Measurements from ENCODE around the gene PLAU.

The PLAU gene

DNA sequence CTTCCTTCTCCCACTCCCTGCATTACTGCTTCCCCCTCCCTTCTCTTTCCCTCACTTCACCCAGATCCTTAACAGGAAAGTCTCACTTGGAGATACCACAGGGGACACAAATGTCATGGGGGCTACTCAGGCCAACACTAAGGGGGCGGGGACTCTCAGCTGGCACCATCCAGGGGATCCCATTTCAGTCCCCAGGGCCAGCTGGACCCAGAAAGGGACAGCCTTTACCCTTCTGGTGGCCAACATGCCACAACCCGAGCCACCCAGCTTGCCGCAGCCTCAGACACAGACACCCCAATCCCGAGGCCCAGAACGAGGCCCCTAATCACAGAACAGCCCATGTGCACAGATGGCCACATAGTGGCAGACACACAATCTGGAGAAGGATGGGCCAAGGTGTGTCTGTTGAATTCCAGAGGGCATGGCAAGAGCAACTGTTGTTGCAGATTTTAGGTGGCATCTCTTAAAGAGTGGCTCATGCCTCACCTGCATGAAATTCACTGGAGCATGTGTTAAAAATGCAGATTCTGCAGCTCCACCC lies 42.2 kb upstream of the PLAU start:
- Histone ChIP-seq H3K27ac (ENCODE audit: low read depth, low read length, poor library complexity, severe bottlenecking) (no peak overlapping the region), H3K9ac (ENCODE audit: low read length) (no peak overlapping the region), H3K4me2 (ENCODE audit: low read length) (no peak overlapping the region), H3K9me3 (ENCODE audit: low read length) (no peaks in the 10 kb centered on the region), H3K27me3 (ENCODE audit: insufficient read depth, low read length) (no peaks in the 10 kb centered on the region), H3K36me3 (ENCODE audit: insufficient read depth, low read length) (peaks cover 3% of the 10 kb centered on the region; the same call in 1 of the 2 replicates), H4K20me1 (ENCODE audit: insufficient read depth, low read length) (no peaks in the 10 kb centered on the region), H3K4me1 (ENCODE audit: insufficient read depth, low read length, severe bottlenecking) (peaks cover 31% of the 10 kb centered on the region), H3K4me3 (ENCODE audit: low read depth, low read length, poor library complexity, severe bottlenecking) (no peak overlapping the region), H2AFZ (ENCODE audit: low read length) (no peak overlapping the region), H3F3A (ENCODE audit: insufficient read depth, low read length) (peaks cover 3% of the 10 kb centered on the region; the same call in 1 of the 2 replicates), H3K79me2 (ENCODE audit: insufficient read depth, low read length) (no peaks in the 10 kb centered on the region), H3K9me2 (ENCODE audit: low read depth, low read length) (no peaks in the 10 kb centered on the region)
- TF ChIP-seq, protein P1, sequence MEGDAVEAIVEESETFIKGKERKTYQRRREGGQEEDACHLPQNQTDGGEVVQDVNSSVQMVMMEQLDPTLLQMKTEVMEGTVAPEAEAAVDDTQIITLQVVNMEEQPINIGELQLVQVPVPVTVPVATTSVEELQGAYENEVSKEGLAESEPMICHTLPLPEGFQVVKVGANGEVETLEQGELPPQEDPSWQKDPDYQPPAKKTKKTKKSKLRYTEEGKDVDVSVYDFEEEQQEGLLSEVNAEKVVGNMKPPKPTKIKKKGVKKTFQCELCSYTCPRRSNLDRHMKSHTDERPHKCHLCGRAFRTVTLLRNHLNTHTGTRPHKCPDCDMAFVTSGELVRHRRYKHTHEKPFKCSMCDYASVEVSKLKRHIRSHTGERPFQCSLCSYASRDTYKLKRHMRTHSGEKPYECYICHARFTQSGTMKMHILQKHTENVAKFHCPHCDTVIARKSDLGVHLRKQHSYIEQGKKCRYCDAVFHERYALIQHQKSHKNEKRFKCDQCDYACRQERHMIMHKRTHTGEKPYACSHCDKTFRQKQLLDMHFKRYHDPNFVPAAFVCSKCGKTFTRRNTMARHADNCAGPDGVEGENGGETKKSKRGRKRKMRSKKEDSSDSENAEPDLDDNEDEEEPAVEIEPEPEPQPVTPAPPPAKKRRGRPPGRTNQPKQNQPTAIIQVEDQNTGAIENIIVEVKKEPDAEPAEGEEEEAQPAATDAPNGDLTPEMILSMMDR (IDR thresholded peaks at IDR 0.05; ENCODE audit: low read length), result no peak
- no peak for TF ChIP-seq EZH2 (IDR thresholded peaks at IDR 0.05; ENCODE audit: borderline replicate concordance, low read length)

DNA sequence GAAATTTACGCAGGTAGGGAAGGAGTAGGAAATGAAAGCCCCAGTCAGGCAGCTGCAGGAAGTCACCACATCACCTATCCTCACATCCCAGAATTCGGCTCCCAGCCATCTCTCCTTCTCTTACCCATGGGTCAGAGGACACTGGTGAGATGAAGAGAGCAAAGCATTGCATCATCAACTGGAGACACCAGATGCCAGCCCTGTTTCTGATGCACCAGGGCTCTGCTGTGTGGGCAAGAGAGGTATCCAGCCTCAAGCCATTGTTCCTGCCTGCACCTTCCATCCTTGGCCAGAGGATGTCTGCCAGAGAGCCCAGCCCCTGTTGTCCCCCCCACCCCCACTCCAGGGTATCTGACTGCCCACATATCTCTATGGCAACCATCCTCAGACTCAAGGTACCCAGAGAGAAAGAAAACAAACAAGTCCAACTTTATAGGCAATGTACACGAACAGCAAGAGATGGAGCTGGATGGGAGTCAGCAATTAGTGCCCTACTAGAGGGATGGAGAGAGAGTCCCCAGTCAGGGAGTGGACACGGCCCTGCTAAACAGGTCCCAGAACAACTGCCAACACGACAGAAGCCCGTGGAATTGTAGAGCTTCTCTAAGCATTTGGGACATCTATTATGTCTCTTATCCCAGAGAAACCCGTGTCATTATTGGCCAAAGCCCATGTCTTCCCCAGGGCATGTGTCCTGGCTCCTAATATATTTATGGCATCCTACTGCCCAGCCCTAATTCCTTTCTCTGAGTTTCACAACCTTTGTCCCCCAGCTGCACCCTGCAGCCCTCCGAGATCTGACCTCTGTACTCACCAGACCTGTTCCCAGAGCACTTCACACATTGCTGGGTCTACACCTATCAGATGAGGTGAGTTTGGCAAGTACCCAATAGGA lies 39.4 kb upstream of the PLAU start:
- no peak overlapping the region for H3K4me3 ChIP-seq (ENCODE audit: low read depth, low read length, poor library complexity, severe bottlenecking)
- no peaks in the 10 kb centered on the region for H4K20me1 ChIP-seq (ENCODE audit: insufficient read depth, low read length)
- H3K9me2 ChIP-seq (ENCODE audit: low read depth, low read length), result no peaks in the 10 kb centered on the region
- no peak for TF ChIP-seq EZH2 (IDR thresholded peaks at IDR 0.05; ENCODE audit: borderline replicate concordance, low read length)
- TF ChIP-seq, protein P1 (IDR thresholded peaks at IDR 0.05; ENCODE audit: low read length), result no peak
- no peaks in the 10 kb centered on the region for H3K36me3 ChIP-seq (ENCODE audit: insufficient read depth, low read length)
- no peaks in the 10 kb centered on the region for H3K9me3 ChIP-seq (ENCODE audit: low read length)
- H3K9ac ChIP-seq (ENCODE audit: low read length), result no peak overlapping the region
- no peak overlapping the region for H2AFZ ChIP-seq (ENCODE audit: low read length)
- no peaks in the 10 kb centered on the region for H3K79me2 ChIP-seq (ENCODE audit: insufficient read depth, low read length)
- peaks cover 3% of the 10 kb centered on the region; the same call in 1 of the 2 replicates for H3F3A ChIP-seq (ENCODE audit: insufficient read depth, low read length)
- H3K27ac ChIP-seq (ENCODE audit: low read depth, low read length, poor library complexity, severe bottlenecking), result no peak overlapping the region
- no peak overlapping the region for H3K4me2 ChIP-seq (ENCODE audit: low read length)
- peaks cover 20% of the 10 kb centered on the region for H3K4me1 ChIP-seq (ENCODE audit: insufficient read depth, low read length, severe bottlenecking)
- H3K27me3 ChIP-seq (ENCODE audit: insufficient read depth, low read length), result no peaks in the 10 kb centered on the region

DNA sequence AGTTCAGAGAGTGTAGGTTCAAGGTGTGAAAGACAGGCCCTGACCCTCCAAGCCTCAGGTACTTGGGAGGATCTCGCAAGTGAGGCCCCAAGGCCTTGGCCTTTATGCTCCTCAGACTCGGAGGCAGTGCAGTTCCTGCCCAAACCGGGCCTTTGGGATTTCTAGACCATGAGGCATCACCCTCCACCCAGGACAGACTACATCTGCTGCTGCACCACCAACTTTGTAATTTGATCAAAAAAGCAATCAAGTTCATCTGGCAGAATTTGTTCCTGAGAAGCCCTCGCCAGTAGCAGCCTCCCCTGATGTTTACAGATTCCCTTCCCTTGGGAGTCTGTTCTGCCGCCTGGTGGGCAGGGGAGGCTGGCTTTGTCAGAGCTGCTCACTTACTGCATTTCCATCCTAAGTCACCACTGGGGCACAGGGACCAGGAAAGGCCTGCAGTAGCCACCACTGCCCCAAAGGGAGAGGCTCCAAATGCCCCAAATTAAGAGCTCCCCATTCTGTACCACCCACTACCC lies 38.7 kb upstream of the PLAU start:
- Histone ChIP-seq H3K9ac (ENCODE audit: low read length) (no peak overlapping the region; the same call in 1 of the 2 replicates), H3K9me3 (ENCODE audit: low read length) (no peaks in the 10 kb centered on the region), H3K27ac (ENCODE audit: low read depth, low read length, poor library complexity, severe bottlenecking) (no peak overlapping the region), H3K4me1 (ENCODE audit: insufficient read depth, low read length, severe bottlenecking) (peaks cover 20% of the 10 kb centered on the region), H3K27me3 (ENCODE audit: insufficient read depth, low read length) (no peaks in the 10 kb centered on the region), H3K36me3 (ENCODE audit: insufficient read depth, low read length) (no peaks in the 10 kb centered on the region), H2AFZ (ENCODE audit: low read length) (no peak overlapping the region), H3F3A (ENCODE audit: insufficient read depth, low read length) (peaks cover 3% of the 10 kb centered on the region; the same call in 1 of the 2 replicates), H3K4me2 (ENCODE audit: low read length) (peak overlapping the region; percentile 89; the same call in 1 of the 2 replicates), H3K4me3 (ENCODE audit: low read depth, low read length, poor library complexity, severe bottlenecking) (no peak overlapping the region), H3K9me2 (ENCODE audit: low read depth, low read length) (no peaks in the 10 kb centered on the region), H4K20me1 (ENCODE audit: insufficient read depth, low read length) (no peaks in the 10 kb centered on the region), H3K79me2 (ENCODE audit: insufficient read depth, low read length) (no peaks in the 10 kb centered on the region)
- TF ChIP-seq, protein P1 (IDR thresholded peaks at IDR 0.05; ENCODE audit: low read length), result peak; percentile 12; the same call in 1 of the 2 replicates
- no peak for TF ChIP-seq EZH2 (IDR thresholded peaks at IDR 0.05; ENCODE audit: borderline replicate concordance, low read length)

Data from OCI-LY1 (cell line).